Caco-2 (cell line): ENCODE results near the gene ADGRB3. TPM values are rescaled to one million over a fixed set of nuclear protein-coding genes. Genes with fewer than 3 reads are reported as not detected.

Experiments used
- BruUV-seq: library from RNA; stranded (reverse); fragments of 400-500 nt; replicated peaks from 2 replicates; lab custom pipeline; 2021; lab: Mats Ljungman, UMichigan
- CTCF ChIA-PET: fragments of 300-600 bp; sonication (Branson Sonifier 250); formaldehyde crosslinking; loops from one replicate; lab custom pipeline; 2022; ENCODE audit warnings: antibody characterized with exemption; lab: Charles Lee
- POLR2A ChIA-PET: fragments of 300-600 bp; sonication (Branson Sonifier 250); formaldehyde crosslinking; loops from one replicate; lab custom pipeline; 2022; ENCODE audit warnings: antibody characterized with exemption; lab: Charles Lee
- DNase-seq, 2 experiments: peaks; one replicate each; pipeline versions ENCODE4 v3.0.0 to v3.0.0-alpha.2; 2020 to 2022
- H3K27me3 ChIP-seq: replicated peaks from 2 replicates; pipeline ENCODE4 v1.6.0; 2011; ENCODE audit warnings: low read length; ENCODE audit not compliant: control insufficient read depth, insufficient read depth
- H3K36me3 ChIP-seq: 2 replicates; pipeline ENCODE4 v1.5.1; 2011; ENCODE audit warnings: low read length; ENCODE audit not compliant: control insufficient read depth, insufficient read depth
- H3K4me1 ChIP-seq: fragments of 250-450 bp; sonication (Bioruptor Pico); 2 replicates; pipeline ENCODE4 v1.5.1; 2020; ENCODE audit warnings: mild to moderate bottlenecking
- H3K4me3 ChIP-seq: 2 replicates; pipeline ENCODE4 v1.5.1; 2011; ENCODE audit warnings: low read depth, mild to moderate bottlenecking, control low read depth, low read length
- H3K9me3 ChIP-seq: fragments of 250-450 bp; sonication (Bioruptor Pico); 2 replicates; pipeline ENCODE4 v1.5.1; 2020; ENCODE audit warnings: mild to moderate bottlenecking, moderate library complexity
- H3K27ac Mint-ChIP-seq: one replicate; pipeline ENCODE4 v1.8.0; 2022; ENCODE audit warnings: mixed read lengths; ENCODE audit not compliant: unreplicated experiment
- H3K27me3 Mint-ChIP-seq: one replicate; pipeline ENCODE4 v1.8.0; 2022; ENCODE audit warnings: mixed read lengths; ENCODE audit not compliant: insufficient read depth, unreplicated experiment
- H3K36me3 Mint-ChIP-seq: one replicate; pipeline ENCODE4 v1.8.0; 2022; ENCODE audit warnings: mild to moderate bottlenecking, mixed read lengths; ENCODE audit not compliant: insufficient read depth, unreplicated experiment
- H3K4me1 Mint-ChIP-seq: one replicate; pipeline ENCODE4 v1.8.0; 2022; ENCODE audit warnings: low read depth, mixed read lengths; ENCODE audit not compliant: unreplicated experiment
- H3K4me3 Mint-ChIP-seq: one replicate; pipeline ENCODE4 v1.8.0; 2022; ENCODE audit warnings: mild to moderate bottlenecking, moderate library complexity, mixed read lengths; ENCODE audit not compliant: unreplicated experiment
- H3K9me3 Mint-ChIP-seq: one replicate; pipeline ENCODE4 v1.8.0; 2022; ENCODE audit warnings: mixed read lengths; ENCODE audit not compliant: unreplicated experiment
- CTCF ChIP-seq, 2 experiments: fragments of 200-600 bp in 1 of 2; IDR thresholded peaks; 1 replicate in 1 of 2; 2 replicates in 1 of 2; pipeline versions ENCODE4 v1.5.1 to v1.8.0; 2011 to 2022; ENCODE audit warnings: antibody characterized with exemption in 1 of 2, control low read depth in 1 of 2, inconsistent platforms in 1 of 2, low read depth in 1 of 2, low read length in 1 of 2, mild to moderate bottlenecking in 1 of 2, moderate library complexity in 1 of 2; ENCODE audit not compliant: insufficient read depth in 1 of 2, severe bottlenecking in 1 of 2, unreplicated experiment in 1 of 2
- intact Hi-C: fragments of 100-400 bp; cut with micrococcal nuclease; formaldehyde crosslinking; loops from one replicate; pipeline ENCODE4 v1.10.0; 2022; ENCODE audit not compliant: unreplicated experiment
- total RNA-seq: library from RNA; stranded (reverse); gene quantifications from 2 replicates; pipeline ENCODE4 v1.2.3, GENCODE V29; 2022

ADGRB3 gene
- total RNA-seq, 1 experiment from 2014 or later = 0.18 TPM

- H3K27me3 Mint-ChIP-seq = no peaks in the 10 kb centered on the region
- H3K9me3 ChIP-seq = no peaks in the 10 kb centered on the region
- BruUV-seq = no TSS peak
- ChIA-PET CTCF (no interaction called here), POLR2A (no interaction called here)
- H3K27ac Mint-ChIP-seq = no peak overlapping the region
- H3K4me3 Mint-ChIP-seq = no peak overlapping the region
- intact Hi-C loops = no loop called here
- H3K9me3 Mint-ChIP-seq = peaks cover 8% of the 10 kb centered on the region
- H3K4me1 ChIP-seq = no peaks in the 10 kb centered on the region
- TF ChIP-seq CTCF (IDR thresholded peaks at IDR 0.05; ENCODE audit: insufficient read depth in 1 of 2, low read depth in 1 of 2, low read length in 1 of 2, severe bottlenecking in 1 of 2, unreplicated experiment in 1 of 2) = no peak
- no peaks in the 10 kb centered on the region for H3K4me1 Mint-ChIP-seq
- no peaks in the 10 kb centered on the region for H3K27me3 ChIP-seq
- H3K36me3 ChIP-seq = no peaks in the 10 kb centered on the region
- no peak overlapping the region for H3K4me3 ChIP-seq
- H3K36me3 Mint-ChIP-seq = no peaks in the 10 kb centered on the region
- DNase-seq = no peak
Measured at GRCh38 chr6:69026243-69026642, 391.2 kb downstream of the ADGRB3 start.

- H3K27ac Mint-ChIP-seq = no peak overlapping the region
- H3K27me3 Mint-ChIP-seq = no peaks in the 10 kb centered on the region
- intact Hi-C loops = no loop called here
- Histone ChIP-seq H3K27me3 (no peaks in the 10 kb centered on the region), H3K9me3 (no peaks in the 10 kb centered on the region), H3K4me3 (no peak overlapping the region), H3K36me3 (no peaks in the 10 kb centered on the region), H3K4me1 (no peaks in the 10 kb centered on the region)
- H3K9me3 Mint-ChIP-seq = peaks cover 10% of the 10 kb centered on the region
- POLR2A ChIA-PET = no interaction called here
- no peak for TF ChIP-seq CTCF (IDR thresholded peaks at IDR 0.05; ENCODE audit: insufficient read depth in 1 of 2, low read depth in 1 of 2, low read length in 1 of 2, severe bottlenecking in 1 of 2, unreplicated experiment in 1 of 2)
- DNase-seq = no peak
- H3K4me3 Mint-ChIP-seq = no peak overlapping the region
- no TSS peak for BruUV-seq
- CTCF ChIA-PET = no interaction called here
- H3K4me1 Mint-ChIP-seq = no peaks in the 10 kb centered on the region
- H3K36me3 Mint-ChIP-seq = no peaks in the 10 kb centered on the region
Measured at GRCh38 chr6:69026715-69027114, 391.6 kb downstream of the ADGRB3 start.

- Mint-ChIP-seq H3K4me1 (no peaks in the 10 kb centered on the region), H3K27me3 (no peaks in the 10 kb centered on the region), H3K27ac (no peak overlapping the region), H3K36me3 (no peaks in the 10 kb centered on the region), H3K9me3 (peaks cover 10% of the 10 kb centered on the region), H3K4me3 (no peak overlapping the region)
- H3K27me3 ChIP-seq = no peaks in the 10 kb centered on the region
- ChIA-PET CTCF (no interaction called here), POLR2A (no interaction called here)
- no peak overlapping the region for H3K4me3 ChIP-seq
- H3K9me3 ChIP-seq = no peaks in the 10 kb centered on the region
- intact Hi-C loops = no loop called here
- BruUV-seq = no TSS peak
- H3K4me1 ChIP-seq = no peaks in the 10 kb centered on the region
- H3K36me3 ChIP-seq = no peaks in the 10 kb centered on the region
- no peak for DNase-seq
- TF ChIP-seq CTCF (IDR thresholded peaks at IDR 0.05; ENCODE audit: insufficient read depth in 1 of 2, low read depth in 1 of 2, low read length in 1 of 2, severe bottlenecking in 1 of 2, unreplicated experiment in 1 of 2) = no peak
Measured at GRCh38 chr6:69027861-69028260, 392.8 kb downstream of the ADGRB3 start.
